Measurements from ENCODE around the gene MADCAM1. TPM values are rescaled to one million over a fixed set of nuclear protein-coding genes. Genes with fewer than 3 reads are reported as not detected.

MADCAM1 gene
- total and polyA plus RNA-seq, 2 of the 8 experiments (the other 6 are each of a cell fraction or from before 2014, with no cell fraction given) = 2.3 to 3.0 TPM

GRCh38 chr19:472005-472858, 24.1 kb upstream of the MADCAM1 start (continued):
- no peak for TF ChIP-seq CHD7 (IDR thresholded peaks at IDR 0.05; ENCODE audit: insufficient replicate concordance, low read length)
- TF ChIP-seq SP2 (IDR thresholded peaks at IDR 0.05; ENCODE audit: low read length) = no peak
- TF ChIP-seq EP300 (IDR thresholded peaks at IDR 0.05; ENCODE audit: borderline replicate concordance in 1 of 2, low read depth in 2 of 2, low read length in 2 of 2) = no peak
- no peak for TF ChIP-seq ASH2L (IDR thresholded peaks at IDR 0.05; ENCODE audit: low read length)
- no peak for TF ChIP-seq ZNF274 (IDR thresholded peaks at IDR 0.05; ENCODE audit: borderline replicate concordance, extremely low read depth, low read length)
- TF ChIP-seq POLR2AphosphoS5 (IDR thresholded peaks at IDR 0.05; ENCODE audit: low read depth, low read length) = no peak
- TF ChIP-seq HDAC2 (IDR thresholded peaks at IDR 0.05; ENCODE audit: borderline replicate concordance in 1 of 2, low read depth in 2 of 2, low read length in 2 of 2) = no peak
- no peak for TF ChIP-seq YY1 (IDR thresholded peaks at IDR 0.05; ENCODE audit: low read depth, low read length)
- TF ChIP-seq POU5F1 (IDR thresholded peaks at IDR 0.05; ENCODE audit: low read depth, low read length) = no peak
